SU-DHL-6 (cell line): ENCODE data around the gene CDC20.

Experiments used
- H2AFZ ChIP-seq: fragments of 200-600 bp; sonication (generic); 2 replicates; pipeline ENCODE4 v1.6.1; 2014; ENCODE audit warnings: low read depth, mild to moderate bottlenecking, moderate library complexity, mixed read lengths, antibody characterized with exemption, low read length; ENCODE audit not compliant: severe bottlenecking
- H3F3A ChIP-seq: fragments of 200-600 bp; shearing (Covaris generic); 2 replicates; pipeline ENCODE4 v1.6.0; 2016; ENCODE audit warnings: antibody characterized with exemption, mild to moderate bottlenecking; ENCODE audit not compliant: insufficient read depth
- H3K27ac ChIP-seq: fragments of 200-600 bp; sonication (generic); 2 replicates; pipeline ENCODE4 v1.5.1; 2016; ENCODE audit warnings: low read depth, mild to moderate bottlenecking, low read length, moderate library complexity, mixed read lengths
- H3K27me3 ChIP-seq: fragments of 200-600 bp; sonication (generic), shearing (Covaris generic); 2 replicates; pipeline ENCODE4 v1.6.0; 2014; ENCODE audit warnings: mild to moderate bottlenecking, low read length
- H3K36me3 ChIP-seq: fragments of 200-600 bp; sonication (generic); 2 replicates; pipeline ENCODE4 v1.6.1; 2014; ENCODE audit warnings: mild to moderate bottlenecking, low read length, mixed read lengths
- H3K4me2 ChIP-seq: fragments of 300-600, 200-600 bp; shearing (Covaris generic), sonication (generic); 2 replicates; pipeline ENCODE4 v1.6.0; 2014; ENCODE audit warnings: low read length, low read depth, mild to moderate bottlenecking; ENCODE audit not compliant: poor library complexity, severe bottlenecking
- H3K4me3 ChIP-seq: fragments of 200-600 bp; sonication (generic); 2 replicates; pipeline ENCODE4 v1.5.1; 2014; ENCODE audit warnings: antibody characterized with exemption, low read length, mild to moderate bottlenecking, mixed read lengths; ENCODE audit not compliant: insufficient read depth, poor library complexity, severe bottlenecking
- H3K79me2 ChIP-seq: fragments of 200-600 bp; sonication (generic); 2 replicates; pipeline ENCODE4 v1.6.1; 2014; ENCODE audit warnings: mild to moderate bottlenecking, low read length, moderate library complexity; ENCODE audit not compliant: insufficient read depth
- H3K9ac ChIP-seq: fragments of 200-600 bp; sonication (generic); 2 replicates; pipeline ENCODE4 v1.7.0; 2014; ENCODE audit warnings: mild to moderate bottlenecking, low read length
- H3K9me2 ChIP-seq: fragments of 200-600 bp; sonication (generic); replicated peaks from 2 replicates; pipeline ENCODE4 v1.6.1; 2014; ENCODE audit warnings: low read length; ENCODE audit not compliant: insufficient read depth
- H3K9me3 ChIP-seq: fragments of 200-600 bp; sonication (generic); 2 replicates; pipeline ENCODE4 v1.6.1; 2014; ENCODE audit warnings: low read length, mixed read lengths; ENCODE audit not compliant: insufficient read depth
- H4K20me1 ChIP-seq: fragments of 200-600 bp; sonication (generic); 2 replicates; pipeline ENCODE4 v1.6.1; 2014; ENCODE audit warnings: low read depth, mild to moderate bottlenecking, antibody characterized with exemption, low read length, moderate library complexity, mixed read lengths
- CTCF ChIP-seq: fragments of 200-600 bp; sonication (generic); IDR thresholded peaks from one replicate; pipeline ENCODE4 v1.5.1; 2017; ENCODE audit warnings: antibody characterized with exemption, mild to moderate bottlenecking, low read length, moderate library complexity; ENCODE audit not compliant: insufficient read depth, poor library complexity, severe bottlenecking
- EZH2phosphoT487 ChIP-seq: fragments of 200-600 bp; sonication (generic), shearing (Covaris generic); conservative IDR thresholded peaks from 2 replicates; pipeline ENCODE4 v1.6.1; 2018; ENCODE audit warnings: mild to moderate bottlenecking, antibody characterized with exemption, low read length, moderate library complexity, mixed read lengths

Gene CDC20

DNA sequence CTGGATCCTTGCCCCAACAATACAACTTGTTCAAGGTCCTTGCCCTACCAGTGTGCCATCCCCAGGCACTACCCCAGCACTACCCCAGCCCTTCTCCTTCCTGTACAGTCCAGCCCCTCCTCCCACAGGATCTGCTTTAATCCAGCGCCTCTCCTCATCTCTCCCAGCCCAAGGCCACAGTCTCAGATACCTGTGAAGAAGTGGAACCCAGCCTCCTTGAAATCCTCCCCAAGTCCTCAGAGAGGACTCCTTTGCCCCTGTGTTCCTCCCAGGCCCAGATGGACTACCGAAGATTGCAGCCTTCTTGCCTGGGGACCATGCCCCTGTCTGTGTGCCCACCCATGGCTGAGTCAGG lies 6.5 kb upstream of the CDC20 start:
- Histone ChIP-seq H3K27ac (no peak overlapping the region), H3K4me3 (no peak overlapping the region), H3K9me3 (no peaks in the 10 kb centered on the region), H3K9ac (no peak overlapping the region), H4K20me1 (no peaks in the 10 kb centered on the region), H3K79me2 (no peaks in the 10 kb centered on the region), H3K4me2 (no peak overlapping the region), H2AFZ (no peak overlapping the region), H3K9me2 (no peaks in the 10 kb centered on the region), H3F3A (peaks cover 18% of the 10 kb centered on the region), H3K27me3 (no peaks in the 10 kb centered on the region), H3K36me3 (no peaks in the 10 kb centered on the region)
- TF ChIP-seq EZH2phosphoT487 (no peak), CTCF (no peak)

- no peaks in the 10 kb centered on the region for H3K9me3 ChIP-seq
- H3K9me2 ChIP-seq, result no peaks in the 10 kb centered on the region
- no peak overlapping the region for H3K4me2 ChIP-seq
- no peak for TF ChIP-seq CTCF
- no peak for TF ChIP-seq EZH2phosphoT487
- H3K27ac ChIP-seq, result no peak overlapping the region
- H3F3A ChIP-seq, result peaks cover 17% of the 10 kb centered on the region
- H3K27me3 ChIP-seq, result no peaks in the 10 kb centered on the region
- no peaks in the 10 kb centered on the region for H3K36me3 ChIP-seq
- no peak overlapping the region for H3K9ac ChIP-seq
- H4K20me1 ChIP-seq, result no peaks in the 10 kb centered on the region
- no peak overlapping the region for H3K4me3 ChIP-seq
- no peak overlapping the region for H2AFZ ChIP-seq
- H3K79me2 ChIP-seq, result no peaks in the 10 kb centered on the region
Observed at GRCh38 chr1:43352881-43353280, 5.9 kb upstream of the CDC20 start.

- Histone ChIP-seq H3K4me2 (no peak overlapping the region), H2AFZ (no peak overlapping the region), H3K9me2 (no peaks in the 10 kb centered on the region), H3K79me2 (peaks cover 6% of the 10 kb centered on the region), H3K27me3 (no peaks in the 10 kb centered on the region), H3F3A (peaks cover 10% of the 10 kb centered on the region), H3K9ac (no peak overlapping the region), H3K9me3 (no peaks in the 10 kb centered on the region), H3K4me3 (no peak overlapping the region), H4K20me1 (no peaks in the 10 kb centered on the region), H3K27ac (no peak overlapping the region), H3K36me3 (no peaks in the 10 kb centered on the region)
- TF ChIP-seq EZH2phosphoT487 (no peak), CTCF (no peak)
Observed at GRCh38 chr1:43354471-43354870, 4.3 kb upstream of the CDC20 start.

GRCh38 chr1:43354936-43355335 lies 3.8 kb upstream of the CDC20 start:
- TF ChIP-seq CTCF (no peak), EZH2phosphoT487 (no peak)
- H2AFZ ChIP-seq, result no peak overlapping the region

More at GRCh38 chr1:43354936-43355335, 3.8 kb upstream of the CDC20 start:
- no peak overlapping the region for H3K9ac ChIP-seq
- H3K9me2 ChIP-seq, result no peaks in the 10 kb centered on the region
- H3F3A ChIP-seq, result peaks cover 5% of the 10 kb centered on the region
- H3K27me3 ChIP-seq, result no peaks in the 10 kb centered on the region
- no peak overlapping the region for H3K4me2 ChIP-seq
- no peak overlapping the region for H3K27ac ChIP-seq
- H3K4me3 ChIP-seq, result no peak overlapping the region
- H3K9me3 ChIP-seq, result no peaks in the 10 kb centered on the region
- no peaks in the 10 kb centered on the region for H4K20me1 ChIP-seq
- H3K79me2 ChIP-seq, result peaks cover 10% of the 10 kb centered on the region
- H3K36me3 ChIP-seq, result no peaks in the 10 kb centered on the region
